DOHH2 (cell line): Measurements from ENCODE around the gene MT4.
"Not testable (repeated sequence)": the region's sequence is repeated elsewhere in the genome, so short reads cannot be mapped to it uniquely, and the experiment has no call there.

Source experiments
- H3F3A ChIP-seq: fragments of 200-600 bp; sonication (generic), shearing (Covaris generic); 2 replicates; pipeline ENCODE4 v1.6.0; 2016; ENCODE audit warnings: antibody characterized with exemption, mild to moderate bottlenecking; ENCODE audit not compliant: control insufficient read depth, insufficient read depth
- H3K27ac ChIP-seq: fragments of 200-600 bp; sonication (generic); 2 replicates; pipeline ENCODE4 v1.5.1; 2014; ENCODE audit warnings: low read depth, mild to moderate bottlenecking, low read length, moderate library complexity
- H3K27me3 ChIP-seq: fragments of 200-600 bp; sonication (generic); 2 replicates; pipeline ENCODE4 v1.6.1; 2014; ENCODE audit warnings: mild to moderate bottlenecking, low read length, mixed read lengths; ENCODE audit not compliant: control insufficient read depth
- H3K36me3 ChIP-seq: fragments of 200-600 bp; sonication (generic); 2 replicates; pipeline ENCODE4 v1.6.1; 2014; ENCODE audit warnings: mild to moderate bottlenecking, low read length, moderate library complexity, mixed read lengths; ENCODE audit not compliant: control insufficient read depth
- H3K4me1 ChIP-seq: fragments of 200-600 bp; sonication (generic); 2 replicates; pipeline ENCODE4 v1.6.1; 2014; ENCODE audit warnings: mild to moderate bottlenecking, low read length, mixed read lengths; ENCODE audit not compliant: control insufficient read depth
- H3K4me2 ChIP-seq: fragments of 200-600 bp; sonication (generic); 2 replicates; pipeline ENCODE4 v1.6.0; 2014; ENCODE audit warnings: mild to moderate bottlenecking, low read length, moderate library complexity
- H3K4me3 ChIP-seq: fragments of 200-600 bp; sonication (generic); 2 replicates; pipeline ENCODE4 v1.5.1; 2014; ENCODE audit warnings: mild to moderate bottlenecking, low read length, mixed read lengths
- H3K79me2 ChIP-seq: fragments of 200-600 bp; sonication (generic); 2 replicates; pipeline ENCODE4 v1.6.1; 2014; ENCODE audit warnings: mild to moderate bottlenecking, low read length, mixed read lengths; ENCODE audit not compliant: control insufficient read depth
- H3K9me2 ChIP-seq: fragments of 200-600 bp; sonication (generic); replicated peaks from 2 replicates; pipeline ENCODE4 v1.6.1; 2014; ENCODE audit warnings: mild to moderate bottlenecking, low read length, mixed read lengths; ENCODE audit not compliant: control insufficient read depth
- H3K9me3 ChIP-seq: fragments of 200-600 bp; sonication (generic); 2 replicates; pipeline ENCODE4 v1.6.1; 2014; ENCODE audit warnings: antibody characterized with exemption, low read length, mixed read lengths; ENCODE audit not compliant: control insufficient read depth, insufficient read depth
- H4K20me1 ChIP-seq: fragments of 200-600 bp; sonication (generic); 2 replicates; pipeline ENCODE4 v1.6.0; 2014; ENCODE audit warnings: low read depth, mild to moderate bottlenecking, antibody characterized with exemption, low read length, moderate library complexity; ENCODE audit not compliant: control insufficient read depth, insufficient read depth
- EZH2phosphoT487 ChIP-seq: fragments of 200-600 bp; sonication (generic); IDR thresholded peaks from 2 replicates; pipeline ENCODE4 v1.6.1; 2017; ENCODE audit warnings: borderline replicate concordance, mild to moderate bottlenecking, antibody characterized with exemption, low read length, moderate library complexity, mixed read lengths
- TF ChIP-seq, protein P1 (sequence below): fragments of 200-600 bp; sonication (generic); IDR thresholded peaks from one replicate; pipeline ENCODE4 v1.5.1; 2014; ENCODE audit warnings: antibody characterized with exemption, mild to moderate bottlenecking, low read depth, low read length; ENCODE audit not compliant: poor library complexity, severe bottlenecking

MT4 gene

DNA sequence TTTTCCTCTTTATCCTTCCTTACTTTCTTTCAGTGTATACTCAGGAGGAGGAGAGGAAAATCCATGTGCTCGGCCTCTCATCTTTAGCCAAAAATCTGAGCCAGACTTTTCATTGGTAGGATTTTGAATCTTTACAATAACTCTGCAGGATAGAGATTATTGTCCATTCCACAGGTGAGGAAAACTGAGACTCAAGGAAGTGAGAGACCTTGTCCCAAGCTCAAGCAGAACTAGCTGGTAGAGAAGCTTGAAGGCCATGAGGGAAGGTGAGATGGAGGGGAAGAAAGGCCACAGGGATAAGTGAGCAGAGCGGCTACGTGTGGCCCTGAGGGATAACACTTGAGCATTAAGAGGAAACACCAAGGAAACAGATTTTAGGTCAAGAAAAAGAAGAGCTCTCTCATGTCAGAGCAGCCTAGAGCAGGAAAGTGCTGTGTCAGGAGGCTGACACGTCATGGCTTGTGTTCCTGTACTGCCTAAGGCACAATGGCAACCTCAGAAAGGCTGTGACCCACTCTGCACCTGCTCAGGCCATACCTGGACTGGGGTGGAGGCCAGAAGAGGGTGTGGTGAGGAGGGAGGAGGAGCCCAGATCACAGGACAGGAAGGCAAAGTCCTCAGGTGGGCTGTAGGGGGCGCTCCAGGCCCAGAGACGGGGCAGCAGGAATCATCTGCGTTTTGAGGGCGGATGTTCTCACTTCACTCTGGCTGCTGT, 11.9 kb downstream of the MT4 start:
- H3K79me2 ChIP-seq, result no peaks in the 10 kb centered on the region
- H3K9me2 ChIP-seq, result no peaks in the 10 kb centered on the region

GRCh38 chr16:56577300-56577625, 12.4 kb downstream of the MT4 start:
- no peak overlapping the region for H3K27ac ChIP-seq
- 0 out of 2 replicates have a peak, but pooled peaks cover 2% of the 10 kb centered on the region for H3K27me3 ChIP-seq
- TF ChIP-seq, protein P1, sequence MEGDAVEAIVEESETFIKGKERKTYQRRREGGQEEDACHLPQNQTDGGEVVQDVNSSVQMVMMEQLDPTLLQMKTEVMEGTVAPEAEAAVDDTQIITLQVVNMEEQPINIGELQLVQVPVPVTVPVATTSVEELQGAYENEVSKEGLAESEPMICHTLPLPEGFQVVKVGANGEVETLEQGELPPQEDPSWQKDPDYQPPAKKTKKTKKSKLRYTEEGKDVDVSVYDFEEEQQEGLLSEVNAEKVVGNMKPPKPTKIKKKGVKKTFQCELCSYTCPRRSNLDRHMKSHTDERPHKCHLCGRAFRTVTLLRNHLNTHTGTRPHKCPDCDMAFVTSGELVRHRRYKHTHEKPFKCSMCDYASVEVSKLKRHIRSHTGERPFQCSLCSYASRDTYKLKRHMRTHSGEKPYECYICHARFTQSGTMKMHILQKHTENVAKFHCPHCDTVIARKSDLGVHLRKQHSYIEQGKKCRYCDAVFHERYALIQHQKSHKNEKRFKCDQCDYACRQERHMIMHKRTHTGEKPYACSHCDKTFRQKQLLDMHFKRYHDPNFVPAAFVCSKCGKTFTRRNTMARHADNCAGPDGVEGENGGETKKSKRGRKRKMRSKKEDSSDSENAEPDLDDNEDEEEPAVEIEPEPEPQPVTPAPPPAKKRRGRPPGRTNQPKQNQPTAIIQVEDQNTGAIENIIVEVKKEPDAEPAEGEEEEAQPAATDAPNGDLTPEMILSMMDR, result no peak
- no peak for TF ChIP-seq EZH2phosphoT487
- H3K79me2 ChIP-seq, result no peaks in the 10 kb centered on the region
- H3K4me1 ChIP-seq, result no peaks in the 10 kb centered on the region
- H3K36me3 ChIP-seq, result no peaks in the 10 kb centered on the region
- no peaks in the 10 kb centered on the region for H3K9me2 ChIP-seq
- H3K9me3 ChIP-seq, result no peaks in the 10 kb centered on the region
- H3F3A ChIP-seq, result no peaks in the 10 kb centered on the region
- H3K4me3 ChIP-seq, result no peak overlapping the region
- H4K20me1 ChIP-seq, result no peaks in the 10 kb centered on the region
- no peak overlapping the region for H3K4me2 ChIP-seq

More for the DNA sequence above, 11.9 kb downstream of the MT4 start:
- H3K27ac ChIP-seq, result no peak overlapping the region
- no peak overlapping the region for H3K4me3 ChIP-seq
- no peaks in the 10 kb centered on the region for H3K9me3 ChIP-seq
- H3K4me1 ChIP-seq, result no peaks in the 10 kb centered on the region
- no peaks in the 10 kb centered on the region for H3K27me3 ChIP-seq
- no peaks in the 10 kb centered on the region for H3F3A ChIP-seq
- no peak overlapping the region for H3K4me2 ChIP-seq
- TF ChIP-seq, protein P1, result peak; percentile 89
- TF ChIP-seq EZH2phosphoT487, result no peak
- no peaks in the 10 kb centered on the region for H4K20me1 ChIP-seq
- no peaks in the 10 kb centered on the region for H3K36me3 ChIP-seq

DNA sequence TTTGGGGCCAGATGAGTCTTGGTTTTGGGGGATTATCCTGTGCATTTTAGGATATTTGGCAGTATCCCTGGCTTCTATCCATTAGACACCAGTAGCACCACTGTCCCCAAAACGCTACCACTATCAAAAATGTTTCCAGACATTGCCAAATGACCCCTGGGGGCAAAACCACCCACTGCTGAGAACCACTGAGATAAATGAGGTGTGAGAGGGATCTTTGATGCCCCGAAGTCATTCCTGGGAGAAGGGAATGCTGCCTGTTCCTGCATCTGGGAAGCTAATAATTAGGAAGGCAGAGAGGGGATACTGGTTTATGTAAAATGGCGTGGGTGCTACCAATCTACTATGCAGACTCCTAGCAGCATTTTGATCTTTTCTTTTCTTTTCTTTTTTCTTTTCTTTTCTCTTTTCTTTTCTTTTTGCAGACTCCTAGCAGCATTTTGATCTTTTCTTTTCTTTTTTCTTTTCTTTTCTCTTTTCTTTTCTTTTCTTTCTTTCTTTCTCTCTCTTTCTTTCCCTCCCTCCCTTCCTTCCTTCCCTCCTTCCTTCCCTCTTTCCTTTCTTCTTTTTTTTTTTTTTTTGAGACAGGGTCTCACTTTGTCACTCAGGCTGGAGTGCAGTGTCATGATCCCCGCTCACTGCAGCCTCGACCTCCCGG, 15.6 kb downstream of the MT4 start:
- Histone ChIP-seq H3K27me3 (peaks cover 18% of the 10 kb centered on the region; the same call in 1 of the 2 replicates), H3K4me1 (no peaks in the 10 kb centered on the region), H3K27ac (no peak overlapping the region), H3K4me3 (no peak overlapping the region), H3K36me3 (no peaks in the 10 kb centered on the region), H4K20me1 (no peaks in the 10 kb centered on the region), H3K79me2 (no peaks in the 10 kb centered on the region), H3K9me2 (no peaks in the 10 kb centered on the region), H3K4me2 (no peak overlapping the region), H3F3A (no peaks in the 10 kb centered on the region), H3K9me3 (no peaks in the 10 kb centered on the region)
- TF ChIP-seq, protein P1, result no peak
- no peak for TF ChIP-seq EZH2phosphoT487

GRCh38 chr16:56582911-56583310, 18.0 kb downstream of the MT4 start:
- H3K4me1 ChIP-seq, result not testable (repeated sequence)

More at GRCh38 chr16:56582911-56583310, 18.0 kb downstream of the MT4 start:
- H3K4me3 ChIP-seq, H3K27ac ChIP-seq, H3K9me2 ChIP-seq, H3K9me3 ChIP-seq, H3K36me3 ChIP-seq, H4K20me1 ChIP-seq, H3K4me2 ChIP-seq, H3K79me2 ChIP-seq, H3F3A ChIP-seq: not testable (repeated sequence)
- peaks cover 18% of the 10 kb centered on the region for H3K27me3 ChIP-seq
